SKM-1 (cell line): Measurements from ENCODE around the gene CBX8.
"Not testable (repeated sequence)": the region's sequence is repeated elsewhere in the genome, so short reads cannot be mapped to it uniquely, and the experiment has no call there.

Source experiments
- DNase-seq: peaks from one replicate; lab custom pipeline; 2025; ENCODE audit not compliant: unreplicated experiment; lab: John Stamatoyannopoulos, UW

The CBX8 gene

GRCh38 chr17:79757140-79757745 lies 39.6 kb downstream of the CBX8 start:
- no peak for DNase-seq

- no peak for DNase-seq
Observed at GRCh38 chr17:79755591-79755990, 41.3 kb downstream of the CBX8 start.

- DNase-seq, result not testable (repeated sequence)
Observed at GRCh38 chr17:79754903-79755302, 42.0 kb downstream of the CBX8 start.

- no peak for DNase-seq
Observed at GRCh38 chr17:79754370-79754769, 42.5 kb downstream of the CBX8 start.

GRCh38 chr17:79752175-79752574 lies 44.7 kb downstream of the CBX8 start:
- no peak for DNase-seq

GRCh38 chr17:79750650-79751545 lies 46.0 kb downstream of the CBX8 start:
- DNase-seq, result no peak

GRCh38 chr17:79749958-79750357 lies 46.9 kb downstream of the CBX8 start:
- no peak for DNase-seq

- DNase-seq, result no peak
Observed at GRCh38 chr17:79749156-79749815, 47.6 kb downstream of the CBX8 start.

- no peak for DNase-seq
Observed at GRCh38 chr17:79748295-79749099, 48.4 kb downstream of the CBX8 start.

- no peak for DNase-seq
Observed at GRCh38 chr17:79747508-79748294, 49.2 kb downstream of the CBX8 start.

GRCh38 chr17:79746889-79747507 lies 49.9 kb downstream of the CBX8 start:
- no peak for DNase-seq

GRCh38 chr17:79745641-79746105 lies 51.2 kb downstream of the CBX8 start:
- no peak for DNase-seq

- no peak for DNase-seq
Observed at GRCh38 chr17:79743614-79744013, 53.3 kb downstream of the CBX8 start.

- no peak for DNase-seq
Observed at GRCh38 chr17:79742951-79743476, 53.9 kb downstream of the CBX8 start.

GRCh38 chr17:79742589-79742918 lies 54.3 kb downstream of the CBX8 start:
- no peak for DNase-seq
